NB4 (cell line): ENCODE measurements around the gene KLHL30.

ENCODE experiments used
- DNase-seq: peaks from one replicate; pipeline ENCODE4 v3.0.0; 2010; ENCODE audit warnings: low read depth
- H3K4me3 ChIP-seq: one replicate; pipeline ENCODE4 v1.5.1; 2011; ENCODE audit warnings: mild to moderate bottlenecking, low read depth, low read length, moderate library complexity
- MYC ChIP-seq: IDR thresholded peaks from 2 replicates; pipeline ENCODE4 v1.6.1; 2011; ENCODE audit warnings: low read depth, low read length
- POLR2A ChIP-seq: IDR thresholded peaks from 2 replicates; pipeline ENCODE4 v1.6.1; 2011; ENCODE audit warnings: mild to moderate bottlenecking; ENCODE audit not compliant: insufficient read length; ENCODE audit errors: extremely low read depth
- TF ChIP-seq, protein P1 (sequence below): IDR thresholded peaks from 2 replicates; pipeline ENCODE4 v1.6.1; 2011; ENCODE audit warnings: low read depth, low read length
- TF ChIP-seq, protein P2 (sequence below): IDR thresholded peaks from one replicate; pipeline ENCODE4 v1.5.1; 2012; ENCODE audit warnings: low read depth, low read length

KLHL30 gene

DNA sequence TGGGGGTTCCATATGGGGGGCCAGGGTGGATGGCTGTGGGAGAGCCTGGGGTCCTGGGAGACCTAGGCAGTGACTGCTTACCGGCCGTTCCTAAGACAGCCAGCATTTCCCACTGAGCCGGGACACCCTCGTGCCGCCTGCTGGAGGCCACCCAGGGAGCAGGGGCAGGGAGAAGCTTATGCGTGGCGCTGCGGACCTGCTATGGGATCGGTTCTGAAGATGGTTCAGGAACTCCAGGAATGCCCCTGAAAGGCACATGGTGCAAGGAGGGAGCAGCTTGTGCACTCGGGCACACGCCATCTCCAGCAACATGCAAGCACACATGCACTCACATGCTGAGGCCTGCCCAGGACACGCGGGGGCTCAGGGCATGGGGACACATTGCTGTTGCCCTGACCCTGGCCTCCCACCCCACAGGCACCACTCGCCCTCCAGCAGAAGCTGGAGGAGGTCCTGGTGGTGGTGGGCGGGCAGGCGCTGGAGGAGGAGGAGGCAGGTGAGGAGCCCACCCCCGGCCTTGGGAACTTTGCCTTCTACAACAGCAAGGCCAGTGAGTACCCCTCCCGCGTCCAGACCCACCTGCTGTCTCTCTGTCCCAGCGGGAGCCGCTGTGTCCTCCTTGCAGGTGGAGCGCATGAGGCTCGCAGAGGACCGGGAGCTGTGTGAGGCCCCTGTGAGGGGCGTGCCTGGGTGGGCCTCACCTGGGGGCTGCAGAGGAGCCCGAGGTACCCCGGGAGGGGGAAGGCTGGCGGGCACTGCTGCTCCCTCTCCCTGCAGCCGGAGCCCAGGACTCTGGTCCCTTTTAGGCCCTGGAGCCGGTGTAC, 4.1 kb downstream of the KLHL30 start:
- no peak overlapping the region for H3K4me3 ChIP-seq
- DNase-seq, result no peak
- TF ChIP-seq POLR2A, result no peak
- TF ChIP-seq MYC, result no peak
- TF ChIP-seq, protein P1, sequence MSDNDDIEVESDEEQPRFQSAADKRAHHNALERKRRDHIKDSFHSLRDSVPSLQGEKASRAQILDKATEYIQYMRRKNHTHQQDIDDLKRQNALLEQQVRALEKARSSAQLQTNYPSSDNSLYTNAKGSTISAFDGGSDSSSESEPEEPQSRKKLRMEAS, result no peak
- TF ChIP-seq, protein P2, sequence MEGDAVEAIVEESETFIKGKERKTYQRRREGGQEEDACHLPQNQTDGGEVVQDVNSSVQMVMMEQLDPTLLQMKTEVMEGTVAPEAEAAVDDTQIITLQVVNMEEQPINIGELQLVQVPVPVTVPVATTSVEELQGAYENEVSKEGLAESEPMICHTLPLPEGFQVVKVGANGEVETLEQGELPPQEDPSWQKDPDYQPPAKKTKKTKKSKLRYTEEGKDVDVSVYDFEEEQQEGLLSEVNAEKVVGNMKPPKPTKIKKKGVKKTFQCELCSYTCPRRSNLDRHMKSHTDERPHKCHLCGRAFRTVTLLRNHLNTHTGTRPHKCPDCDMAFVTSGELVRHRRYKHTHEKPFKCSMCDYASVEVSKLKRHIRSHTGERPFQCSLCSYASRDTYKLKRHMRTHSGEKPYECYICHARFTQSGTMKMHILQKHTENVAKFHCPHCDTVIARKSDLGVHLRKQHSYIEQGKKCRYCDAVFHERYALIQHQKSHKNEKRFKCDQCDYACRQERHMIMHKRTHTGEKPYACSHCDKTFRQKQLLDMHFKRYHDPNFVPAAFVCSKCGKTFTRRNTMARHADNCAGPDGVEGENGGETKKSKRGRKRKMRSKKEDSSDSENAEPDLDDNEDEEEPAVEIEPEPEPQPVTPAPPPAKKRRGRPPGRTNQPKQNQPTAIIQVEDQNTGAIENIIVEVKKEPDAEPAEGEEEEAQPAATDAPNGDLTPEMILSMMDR, result no peak

DNA sequence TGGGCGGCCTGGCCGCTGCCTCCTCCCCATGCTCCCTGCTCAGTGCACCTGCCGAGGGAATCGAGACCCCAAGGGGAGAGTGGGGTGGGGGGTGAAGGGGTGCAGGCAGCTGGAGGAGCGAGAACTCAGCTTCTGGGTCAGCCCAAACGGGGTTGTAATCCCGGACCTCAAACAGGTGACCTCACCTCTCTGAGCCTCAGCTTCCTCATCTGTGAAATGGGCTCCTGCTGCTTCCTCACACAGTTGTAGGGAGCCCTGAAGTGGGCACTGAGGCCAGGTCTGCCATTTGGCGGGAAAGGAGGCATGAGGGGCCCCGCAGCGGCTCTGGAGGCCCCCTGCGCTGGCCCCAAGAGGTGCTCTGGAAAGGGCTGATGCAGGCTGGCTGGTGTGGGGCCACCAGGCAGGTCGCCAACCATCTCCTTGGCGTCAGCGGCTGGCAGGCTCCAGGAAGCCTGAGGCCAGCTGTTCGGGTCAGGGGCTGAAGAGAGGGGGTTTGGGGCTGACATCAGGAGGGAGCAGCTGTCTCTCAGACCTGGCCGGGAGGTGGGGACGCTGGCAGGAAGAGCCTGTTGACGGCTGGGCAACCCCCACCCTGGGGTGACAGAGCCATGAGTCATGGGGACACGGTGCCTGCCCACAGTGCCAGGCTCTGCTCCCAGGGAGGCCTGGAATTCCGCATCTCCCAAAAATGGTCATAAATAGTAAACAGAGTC, 4.9 kb downstream of the KLHL30 start:
- TF ChIP-seq POLR2A, result no peak
- no peak for TF ChIP-seq MYC
- TF ChIP-seq, protein P1, result no peak
- TF ChIP-seq, protein P2, result no peak
- DNase-seq, result peak; percentile 46
- H3K4me3 ChIP-seq, result no peak overlapping the region

DNA sequence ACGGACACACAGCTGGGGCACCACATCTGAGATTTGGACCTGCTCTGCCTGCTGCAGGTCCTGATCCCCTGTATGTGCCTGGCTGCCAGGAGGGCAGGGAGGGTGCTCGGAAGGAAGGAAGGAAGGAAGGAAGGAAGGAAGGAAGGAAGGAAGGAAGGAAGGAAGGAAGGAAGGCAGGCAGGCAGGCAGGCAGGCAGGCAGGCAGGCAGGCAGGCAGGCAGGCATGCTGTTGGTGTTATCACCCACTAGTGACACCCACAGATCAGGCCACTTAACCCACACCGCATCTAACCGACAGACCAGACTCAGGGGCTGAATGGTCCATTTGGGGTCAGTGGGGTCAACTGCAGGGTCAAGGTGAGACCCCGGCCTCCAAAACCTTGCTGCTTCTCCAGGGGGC, 5.8 kb downstream of the KLHL30 start:
- TF ChIP-seq POLR2A (no peak), MYC (no peak)
- TF ChIP-seq, protein P2, result no peak
- DNase-seq, result no peak
- H3K4me3 ChIP-seq, result no peak overlapping the region

DNA sequence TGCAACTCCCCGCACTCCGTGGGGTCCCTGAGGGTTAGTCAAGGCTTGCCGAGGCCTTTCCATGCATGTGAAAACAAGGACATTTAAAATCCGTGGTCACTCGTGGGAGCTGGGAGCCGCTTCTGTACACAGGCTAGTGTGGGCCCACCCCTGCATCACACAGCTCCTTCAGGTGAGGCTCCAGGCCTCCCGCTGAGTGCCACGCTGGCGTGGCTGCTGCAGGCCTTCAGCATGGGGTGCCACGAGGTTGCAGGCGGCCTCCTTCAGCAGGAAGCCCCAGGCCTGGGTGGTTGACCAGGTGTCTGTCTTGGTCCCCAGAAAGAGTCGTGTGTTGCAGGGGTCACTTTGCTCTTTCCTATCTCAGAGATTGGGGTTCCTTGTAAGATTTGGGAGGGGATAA, 6.6 kb downstream of the KLHL30 start:
- TF ChIP-seq, protein P2, result no peak
- TF ChIP-seq POLR2A, result no peak
- TF ChIP-seq, protein P1, result no peak
- TF ChIP-seq MYC, result no peak
- H3K4me3 ChIP-seq, result no peak overlapping the region

DNA sequence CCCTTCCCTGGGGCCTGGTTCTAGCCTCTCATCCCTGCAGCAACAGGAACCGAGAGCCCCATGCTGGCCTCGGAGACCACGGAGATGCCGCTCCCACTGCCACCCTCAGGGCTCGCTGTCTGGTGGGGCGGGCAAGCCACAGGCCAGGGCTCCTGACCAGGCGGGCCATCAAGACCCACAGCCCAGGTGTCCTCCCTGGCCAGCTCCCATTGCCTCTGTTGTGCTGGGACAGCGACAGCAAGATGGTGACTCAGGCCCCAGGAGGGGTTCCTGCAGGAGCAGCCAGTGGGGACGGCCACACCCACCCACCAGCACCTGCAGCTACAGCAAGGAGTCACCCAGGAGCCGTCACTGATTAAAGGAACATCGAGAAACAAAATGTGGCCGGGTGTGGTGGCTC, 7.4 kb downstream of the KLHL30 start:
- TF ChIP-seq MYC (no peak), POLR2A (no peak)
- TF ChIP-seq, protein P2, result no peak
- TF ChIP-seq, protein P1, result no peak
- DNase-seq, result no peak
- no peak overlapping the region for H3K4me3 ChIP-seq

More for the DNA sequence above, 6.6 kb downstream of the KLHL30 start:
- no peak for DNase-seq
